ENCODE data around the gene SRP9. TPM values are rescaled to one million over a fixed set of nuclear protein-coding genes. Genes with fewer than 3 reads are reported as not detected.

SRP9 gene
- polyA plus RNA-seq, 1 of the 3 experiments (the other 2 are of a cell fraction) = 156 TPM

DNA sequence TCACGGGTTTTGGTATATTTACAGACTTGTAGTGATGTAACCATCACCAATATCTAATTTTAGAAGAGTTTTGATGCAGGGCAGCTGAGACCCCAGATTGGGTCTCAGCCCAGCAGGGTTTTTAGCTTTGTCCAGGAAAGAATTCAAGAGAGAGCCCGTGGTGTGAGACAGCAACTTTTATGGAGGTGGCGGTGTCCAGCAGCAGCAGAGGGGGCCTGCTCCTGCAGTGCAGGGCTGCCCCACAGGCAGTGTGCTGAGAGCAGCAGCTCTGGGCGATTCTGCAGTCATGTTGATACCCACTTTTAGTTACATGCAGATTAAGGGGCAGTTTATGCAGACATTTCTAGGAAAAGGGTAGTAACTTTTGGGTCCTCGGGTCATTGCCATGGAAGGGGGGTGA is 30.5 kb downstream of the SRP9 start:
- no peaks in the 10 kb centered on the region for H3K9me2 ChIP-seq
- H3F3A ChIP-seq (replicated peaks; ENCODE audit: insufficient read depth) = peaks cover 9% of the 10 kb centered on the region
- H3K4me2 ChIP-seq = no peak overlapping the region
- H3K9me3 ChIP-seq = no peaks in the 10 kb centered on the region
- TF ChIP-seq PBX3 (IDR thresholded peaks at IDR 0.05) = no peak
- no peak for TF ChIP-seq CHD2 (IDR thresholded peaks at IDR 0.05; ENCODE audit: low read length, partially characterized antibody)
- TF ChIP-seq EZH2phosphoT487 (IDR thresholded peaks at IDR 0.05; ENCODE audit: borderline replicate concordance, low read depth) = no peak
- TF ChIP-seq, protein P1, sequence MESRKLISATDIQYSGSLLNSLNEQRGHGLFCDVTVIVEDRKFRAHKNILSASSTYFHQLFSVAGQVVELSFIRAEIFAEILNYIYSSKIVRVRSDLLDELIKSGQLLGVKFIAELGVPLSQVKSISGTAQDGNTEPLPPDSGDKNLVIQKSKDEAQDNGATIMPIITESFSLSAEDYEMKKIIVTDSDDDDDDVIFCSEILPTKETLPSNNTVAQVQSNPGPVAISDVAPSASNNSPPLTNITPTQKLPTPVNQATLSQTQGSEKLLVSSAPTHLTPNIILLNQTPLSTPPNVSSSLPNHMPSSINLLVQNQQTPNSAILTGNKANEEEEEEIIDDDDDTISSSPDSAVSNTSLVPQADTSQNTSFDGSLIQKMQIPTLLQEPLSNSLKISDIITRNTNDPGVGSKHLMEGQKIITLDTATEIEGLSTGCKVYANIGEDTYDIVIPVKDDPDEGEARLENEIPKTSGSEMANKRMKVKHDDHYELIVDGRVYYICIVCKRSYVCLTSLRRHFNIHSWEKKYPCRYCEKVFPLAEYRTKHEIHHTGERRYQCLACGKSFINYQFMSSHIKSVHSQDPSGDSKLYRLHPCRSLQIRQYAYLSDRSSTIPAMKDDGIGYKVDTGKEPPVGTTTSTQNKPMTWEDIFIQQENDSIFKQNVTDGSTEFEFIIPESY (IDR thresholded peaks at IDR 0.05; ENCODE audit: borderline replicate concordance, low read depth) = no peak
- TF ChIP-seq RFX5 (IDR thresholded peaks at IDR 0.05; ENCODE audit: low read length) = no peak
- no peak for TF ChIP-seq SIN3A (IDR thresholded peaks at IDR 0.05; ENCODE audit: borderline replicate concordance, low read depth, low read length)
- no peak for TF ChIP-seq RAD21 (IDR thresholded peaks at IDR 0.05; ENCODE audit: low read length)
- TF ChIP-seq, protein P2, sequence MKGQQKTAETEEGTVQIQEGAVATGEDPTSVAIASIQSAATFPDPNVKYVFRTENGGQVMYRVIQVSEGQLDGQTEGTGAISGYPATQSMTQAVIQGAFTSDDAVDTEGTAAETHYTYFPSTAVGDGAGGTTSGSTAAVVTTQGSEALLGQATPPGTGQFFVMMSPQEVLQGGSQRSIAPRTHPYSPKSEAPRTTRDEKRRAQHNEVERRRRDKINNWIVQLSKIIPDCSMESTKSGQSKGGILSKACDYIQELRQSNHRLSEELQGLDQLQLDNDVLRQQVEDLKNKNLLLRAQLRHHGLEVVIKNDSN (IDR thresholded peaks at IDR 0.05; ENCODE audit: borderline replicate concordance, low read depth) = no peak
- TF ChIP-seq IRF3 (IDR thresholded peaks at IDR 0.05; ENCODE audit: low read depth, low read length) = no peak
- TF ChIP-seq FOSL2 (IDR thresholded peaks at IDR 0.05; ENCODE audit: borderline replicate concordance, low read depth) = no peak
- no peak for TF ChIP-seq NFIC (IDR thresholded peaks at IDR 0.05; ENCODE audit: borderline replicate concordance)
- no peak for TF ChIP-seq SMC3 (IDR thresholded peaks at IDR 0.05; ENCODE audit: low read depth, low read length)
- TF ChIP-seq TAF1 (IDR thresholded peaks at IDR 0.05; ENCODE audit: borderline replicate concordance, low read depth, low read length) = no peak
- TF ChIP-seq, protein P3, sequence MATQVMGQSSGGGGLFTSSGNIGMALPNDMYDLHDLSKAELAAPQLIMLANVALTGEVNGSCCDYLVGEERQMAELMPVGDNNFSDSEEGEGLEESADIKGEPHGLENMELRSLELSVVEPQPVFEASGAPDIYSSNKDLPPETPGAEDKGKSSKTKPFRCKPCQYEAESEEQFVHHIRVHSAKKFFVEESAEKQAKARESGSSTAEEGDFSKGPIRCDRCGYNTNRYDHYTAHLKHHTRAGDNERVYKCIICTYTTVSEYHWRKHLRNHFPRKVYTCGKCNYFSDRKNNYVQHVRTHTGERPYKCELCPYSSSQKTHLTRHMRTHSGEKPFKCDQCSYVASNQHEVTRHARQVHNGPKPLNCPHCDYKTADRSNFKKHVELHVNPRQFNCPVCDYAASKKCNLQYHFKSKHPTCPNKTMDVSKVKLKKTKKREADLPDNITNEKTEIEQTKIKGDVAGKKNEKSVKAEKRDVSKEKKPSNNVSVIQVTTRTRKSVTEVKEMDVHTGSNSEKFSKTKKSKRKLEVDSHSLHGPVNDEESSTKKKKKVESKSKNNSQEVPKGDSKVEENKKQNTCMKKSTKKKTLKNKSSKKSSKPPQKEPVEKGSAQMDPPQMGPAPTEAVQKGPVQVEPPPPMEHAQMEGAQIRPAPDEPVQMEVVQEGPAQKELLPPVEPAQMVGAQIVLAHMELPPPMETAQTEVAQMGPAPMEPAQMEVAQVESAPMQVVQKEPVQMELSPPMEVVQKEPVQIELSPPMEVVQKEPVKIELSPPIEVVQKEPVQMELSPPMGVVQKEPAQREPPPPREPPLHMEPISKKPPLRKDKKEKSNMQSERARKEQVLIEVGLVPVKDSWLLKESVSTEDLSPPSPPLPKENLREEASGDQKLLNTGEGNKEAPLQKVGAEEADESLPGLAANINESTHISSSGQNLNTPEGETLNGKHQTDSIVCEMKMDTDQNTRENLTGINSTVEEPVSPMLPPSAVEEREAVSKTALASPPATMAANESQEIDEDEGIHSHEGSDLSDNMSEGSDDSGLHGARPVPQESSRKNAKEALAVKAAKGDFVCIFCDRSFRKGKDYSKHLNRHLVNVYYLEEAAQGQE (IDR thresholded peaks at IDR 0.05; ENCODE audit: low read depth, low read length) = no peak
- no peak for TF ChIP-seq POLR2AphosphoS5 (IDR thresholded peaks at IDR 0.05; ENCODE audit: low read depth, low read length)
- no peak for TF ChIP-seq FOXM1 (IDR thresholded peaks at IDR 0.05; ENCODE audit: low read depth)
- TF ChIP-seq ELF1 (IDR thresholded peaks at IDR 0.05) = no peak
- TF ChIP-seq GABPA (IDR thresholded peaks at IDR 0.05; ENCODE audit: low read depth) = no peak
- TF ChIP-seq YY1 (IDR thresholded peaks at IDR 0.05; ENCODE audit: low read depth) = no peak
- no peak for TF ChIP-seq EP300 (IDR thresholded peaks at IDR 0.05; ENCODE audit: borderline replicate concordance in 1 of 2, low read depth in 1 of 2, low read length in 1 of 2)
- WGBS (ENCODE audit: low lambda C conversion rate) = 87% methylated on average over 5 of the region's 5 CpGs
- no peak overlapping the region for H2AFZ ChIP-seq (ENCODE audit: low read depth)
- ChIA-PET POLR2A (no interaction called here), CTCF (interaction anchor here (1.1 to 2.3 kb wide), 5 partner anchors 9 to 334 kb away, joined by 3 to 11 read pairs (median 4); partner anchors contain the start of gene SRP9)
- H4K20me1 ChIP-seq (ENCODE audit: insufficient read depth) = no peaks in the 10 kb centered on the region
- H3K36me3 ChIP-seq (replicated peaks in 1 of 2; ENCODE audit: control insufficient read depth in 1 of 2, insufficient read depth in 2 of 2, low read length in 1 of 2) = no peaks in the 10 kb centered on the region
- DNase-seq = no peak
- no peak overlapping the region for H3K27ac ChIP-seq (ENCODE audit: low read depth in 2 of 2, low read length in 1 of 2)
- H3K79me2 ChIP-seq (ENCODE audit: insufficient read depth) = no peaks in the 10 kb centered on the region
- peaks cover 0 to 16% of the 10 kb centered on the region in 2 experiments; a peak in 3 of 4 replicates for H3K4me1 ChIP-seq (ENCODE audit: control insufficient read depth in 1 of 2, insufficient read depth in 2 of 2, low read depth in 1 of 2, low read length in 1 of 2)
- H3K9ac ChIP-seq = no peak overlapping the region
- no peak overlapping the region for H3K4me3 ChIP-seq (ENCODE audit: low read depth in 2 of 2, low read length in 1 of 2)
- no peaks in the 10 kb centered on the region for H3K27me3 ChIP-seq (ENCODE audit: insufficient read depth)

Data from SK-N-SH (cell line).